Uterus (tissue), 2 donors: ENCODE measurements around the gene ABCC3.

ENCODE experiments used
- POLR2A ChIP-seq, 2 donors: fragments of 450-650 bp; IDR thresholded peaks; one replicate each; pipeline ENCODE4 v1.6.1; 2016; ENCODE audit warnings: antibody characterized with exemption in 2 of 2, mild to moderate bottlenecking in 1 of 2, moderate library complexity in 1 of 2
- TF ChIP-seq, protein P1 (sequence below), 4 experiments: fragments of 200-600 bp in 2 of 4; fragments of 450-650 bp in 2 of 4; sonication (generic) in 2 of 4; IDR thresholded peaks; one replicate each; pipeline ENCODE4 v1.5.1; 2016 to 2019; ENCODE audit warnings: antibody characterized with exemption in 4 of 4, mild to moderate bottlenecking in 2 of 4, moderate library complexity in 1 of 4

DNA sequence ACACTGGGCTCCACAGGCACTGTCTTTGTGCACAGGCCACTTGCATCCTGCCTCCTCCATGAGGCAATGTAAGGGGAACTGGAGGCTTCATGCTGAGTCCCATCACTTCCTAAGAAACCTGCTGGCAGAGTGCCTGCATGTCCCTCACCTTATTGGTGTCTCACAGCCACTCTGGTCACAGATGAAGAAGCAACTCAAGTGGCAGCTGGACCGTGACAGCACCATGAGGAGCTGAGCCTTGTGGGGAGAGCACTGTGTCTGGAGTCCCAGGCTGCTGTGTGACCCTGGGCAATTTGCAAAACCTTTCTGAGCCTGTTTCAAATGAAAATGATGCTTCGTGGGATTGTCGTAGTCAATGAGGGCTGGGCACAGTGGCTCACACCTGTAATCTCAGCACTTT lies 53.6 kb downstream of the ABCC3 start:
- no peak for TF ChIP-seq POLR2A (IDR thresholded peaks at IDR 0.05)
- TF ChIP-seq, protein P1, sequence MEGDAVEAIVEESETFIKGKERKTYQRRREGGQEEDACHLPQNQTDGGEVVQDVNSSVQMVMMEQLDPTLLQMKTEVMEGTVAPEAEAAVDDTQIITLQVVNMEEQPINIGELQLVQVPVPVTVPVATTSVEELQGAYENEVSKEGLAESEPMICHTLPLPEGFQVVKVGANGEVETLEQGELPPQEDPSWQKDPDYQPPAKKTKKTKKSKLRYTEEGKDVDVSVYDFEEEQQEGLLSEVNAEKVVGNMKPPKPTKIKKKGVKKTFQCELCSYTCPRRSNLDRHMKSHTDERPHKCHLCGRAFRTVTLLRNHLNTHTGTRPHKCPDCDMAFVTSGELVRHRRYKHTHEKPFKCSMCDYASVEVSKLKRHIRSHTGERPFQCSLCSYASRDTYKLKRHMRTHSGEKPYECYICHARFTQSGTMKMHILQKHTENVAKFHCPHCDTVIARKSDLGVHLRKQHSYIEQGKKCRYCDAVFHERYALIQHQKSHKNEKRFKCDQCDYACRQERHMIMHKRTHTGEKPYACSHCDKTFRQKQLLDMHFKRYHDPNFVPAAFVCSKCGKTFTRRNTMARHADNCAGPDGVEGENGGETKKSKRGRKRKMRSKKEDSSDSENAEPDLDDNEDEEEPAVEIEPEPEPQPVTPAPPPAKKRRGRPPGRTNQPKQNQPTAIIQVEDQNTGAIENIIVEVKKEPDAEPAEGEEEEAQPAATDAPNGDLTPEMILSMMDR (IDR thresholded peaks at IDR 0.05), result no peak
